Lower lobe of right lung (tissue), 2 donors: Measurements from ENCODE around the gene USP24. TPM values are rescaled to one million over a fixed set of nuclear protein-coding genes. Genes with fewer than 3 reads are reported as not detected.
"Not testable (repeated sequence)": the region's sequence is repeated elsewhere in the genome, so short reads cannot be mapped to it uniquely, and the experiment has no call there.

ENCODE experiments used
- ATAC-seq, 2 donors: fragments of 200-7000 bp; cut with Tn5 transposase; one replicate each; pipeline ENCODE4 v1.9.1; 2020 to 2022; ENCODE audit warnings: mild to moderate bottlenecking in 2 of 2, moderate library complexity in 2 of 2
- DNase-seq: peaks from one replicate; pipeline ENCODE4 v3.0.0-alpha.2; 2020
- H3K27ac ChIP-seq: fragments of 200-600 bp; one replicate; pipeline ENCODE4 v1.8.0; 2022
- H3K27me3 ChIP-seq: fragments of 200-600 bp; one replicate; pipeline ENCODE4 v1.8.0; 2022; ENCODE audit warnings: low read depth
- H3K36me3 ChIP-seq: fragments of 200-600 bp; one replicate; pipeline ENCODE4 v1.8.0; 2022; ENCODE audit warnings: mild to moderate bottlenecking
- H3K4me1 ChIP-seq: fragments of 200-600 bp; one replicate; pipeline ENCODE4 v1.8.0; 2022
- H3K4me3 ChIP-seq: fragments of 200-600 bp; one replicate; pipeline ENCODE4 v1.8.0; 2022; ENCODE audit warnings: mild to moderate bottlenecking
- H3K9me3 ChIP-seq: fragments of 200-600 bp; one replicate; pipeline ENCODE4 v1.8.0; 2022
- intact Hi-C: fragments of 100-400 bp; cut with DNase I; formaldehyde crosslinking; loops from one replicate; pipeline ENCODE4 v1.11.0; 2022
- total RNA-seq: library from RNA; stranded (reverse); fragmentation: NEBNext Ultra II Directional; extraction: Animal tissue kit (Norgen Biotek cat#: 25700); gene quantifications from one replicate; pipeline ENCODE4 v1.2.1, GENCODE V29; 2021
- TF ChIP-seq, protein P1 (sequence below): fragments of 200-600 bp; IDR thresholded peaks from one replicate; pipeline ENCODE4 v1.8.0; 2022; ENCODE audit warnings: antibody characterized with exemption, mild to moderate bottlenecking
- donor health status: DM: no; HTN: yes; CAD: no; lungs with severe emphysema.

Gene USP24
- total RNA-seq, 1 donor from 2014 or later = 37.6 TPM

DNA sequence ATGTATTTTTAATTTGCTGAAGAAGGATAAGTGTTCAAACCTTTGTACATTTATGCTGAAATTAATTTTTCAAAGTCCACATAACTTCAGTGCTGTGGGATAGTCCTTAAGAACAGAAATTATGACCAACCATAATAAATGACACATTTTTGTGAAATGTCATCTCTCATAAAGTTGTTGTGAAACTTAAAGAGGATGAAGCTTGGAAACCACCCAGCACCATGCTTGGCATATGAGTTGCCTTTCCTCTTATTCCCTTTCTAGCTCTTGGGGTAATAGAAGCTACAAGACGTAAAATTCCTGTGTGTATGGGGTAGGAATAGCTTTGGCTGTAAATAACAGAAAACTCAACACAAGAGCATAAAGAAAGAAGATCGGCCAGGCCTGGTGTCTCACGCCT is 18.9 kb upstream of the USP24 start:
- TF ChIP-seq, protein P1, sequence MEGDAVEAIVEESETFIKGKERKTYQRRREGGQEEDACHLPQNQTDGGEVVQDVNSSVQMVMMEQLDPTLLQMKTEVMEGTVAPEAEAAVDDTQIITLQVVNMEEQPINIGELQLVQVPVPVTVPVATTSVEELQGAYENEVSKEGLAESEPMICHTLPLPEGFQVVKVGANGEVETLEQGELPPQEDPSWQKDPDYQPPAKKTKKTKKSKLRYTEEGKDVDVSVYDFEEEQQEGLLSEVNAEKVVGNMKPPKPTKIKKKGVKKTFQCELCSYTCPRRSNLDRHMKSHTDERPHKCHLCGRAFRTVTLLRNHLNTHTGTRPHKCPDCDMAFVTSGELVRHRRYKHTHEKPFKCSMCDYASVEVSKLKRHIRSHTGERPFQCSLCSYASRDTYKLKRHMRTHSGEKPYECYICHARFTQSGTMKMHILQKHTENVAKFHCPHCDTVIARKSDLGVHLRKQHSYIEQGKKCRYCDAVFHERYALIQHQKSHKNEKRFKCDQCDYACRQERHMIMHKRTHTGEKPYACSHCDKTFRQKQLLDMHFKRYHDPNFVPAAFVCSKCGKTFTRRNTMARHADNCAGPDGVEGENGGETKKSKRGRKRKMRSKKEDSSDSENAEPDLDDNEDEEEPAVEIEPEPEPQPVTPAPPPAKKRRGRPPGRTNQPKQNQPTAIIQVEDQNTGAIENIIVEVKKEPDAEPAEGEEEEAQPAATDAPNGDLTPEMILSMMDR = no peak
- no peak for ATAC-seq
- intact Hi-C loops = no loop called here

DNA sequence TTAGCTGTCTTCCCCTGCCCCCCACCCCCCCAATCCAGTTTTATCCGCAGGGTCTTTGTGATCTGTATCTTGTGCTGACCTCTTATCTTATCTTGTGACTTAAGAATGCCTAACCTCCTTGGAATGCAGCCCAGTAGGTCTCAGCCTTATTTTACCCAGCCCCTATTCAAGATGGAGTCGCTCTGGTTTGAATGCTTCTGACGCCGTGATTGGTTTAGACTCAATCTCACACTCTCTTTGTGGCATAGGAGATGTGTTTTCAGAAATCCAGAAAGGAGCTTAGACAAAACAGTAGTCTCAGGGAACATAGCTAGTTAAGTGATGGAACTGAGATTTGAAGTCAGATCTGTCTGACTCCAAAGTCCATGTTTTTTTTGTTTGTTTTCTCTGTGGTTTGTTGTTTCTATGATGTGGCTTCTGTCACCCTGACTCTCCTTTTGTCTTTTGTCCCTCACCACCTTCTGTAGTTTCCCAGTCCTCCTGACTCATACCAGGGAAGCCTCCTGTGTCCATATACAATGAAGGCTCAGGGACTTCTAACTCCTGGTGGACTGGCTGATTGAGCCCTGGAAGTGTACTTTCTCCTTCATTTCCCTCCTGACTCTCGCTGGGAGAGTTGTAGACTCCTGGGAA is 18.1 kb upstream of the USP24 start:
- Histone ChIP-seq H3K27me3 (no peaks in the 10 kb centered on the region), H3K36me3 (no peaks in the 10 kb centered on the region), H3K4me1 (no peaks in the 10 kb centered on the region), H3K4me3 (no peak overlapping the region), H3K9me3 (no peaks in the 10 kb centered on the region), H3K27ac (no peak overlapping the region)
- TF ChIP-seq, protein P1 = no peak
- DNase-seq = no peak
- intact Hi-C loops = no loop called here
- ATAC-seq = no peak

More for the DNA sequence above, 18.9 kb upstream of the USP24 start:
- no peak overlapping the region for H3K4me3 ChIP-seq
- H3K36me3 ChIP-seq = no peaks in the 10 kb centered on the region
- no peaks in the 10 kb centered on the region for H3K9me3 ChIP-seq
- H3K27ac ChIP-seq = no peak overlapping the region
- no peaks in the 10 kb centered on the region for H3K4me1 ChIP-seq
- no peaks in the 10 kb centered on the region for H3K27me3 ChIP-seq
- no peak for DNase-seq

DNA sequence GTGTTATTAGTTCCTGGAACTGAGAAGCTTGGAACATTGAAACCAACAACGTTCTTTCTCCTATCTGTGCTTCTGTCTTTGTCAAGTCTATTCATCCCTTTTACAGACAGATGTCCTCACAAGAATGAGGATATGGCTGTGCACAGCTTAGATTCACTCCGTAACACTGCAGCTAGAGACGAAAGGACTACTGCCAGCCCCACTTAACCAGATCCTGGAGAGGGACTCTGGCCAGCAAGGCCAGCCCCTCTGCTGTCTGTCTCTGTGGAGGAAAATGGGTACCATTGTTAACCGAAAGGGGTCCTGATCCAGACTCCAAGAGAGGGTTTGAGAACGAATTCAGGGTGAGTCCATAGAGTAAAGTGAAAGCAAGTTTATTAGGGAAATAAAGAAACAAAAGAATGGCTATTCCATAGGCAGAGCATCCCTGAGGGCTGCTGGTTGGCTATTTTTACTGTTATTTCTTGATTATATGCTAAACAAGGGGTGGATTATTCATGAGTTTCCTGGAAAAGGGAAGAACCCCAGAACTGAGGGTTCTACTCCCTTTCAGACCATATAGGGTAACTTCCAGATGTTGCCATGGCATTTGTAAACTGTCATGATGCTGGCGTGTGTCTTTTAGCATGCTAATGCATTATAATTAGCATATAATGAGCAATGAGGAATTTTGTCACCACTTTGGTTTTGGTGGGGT is 17.4 kb upstream of the USP24 start:
- Histone ChIP-seq H3K27ac (no peak overlapping the region), H3K27me3 (no peaks in the 10 kb centered on the region), H3K9me3 (peaks cover 6% of the 10 kb centered on the region), H3K4me1 (no peaks in the 10 kb centered on the region), H3K36me3 (no peaks in the 10 kb centered on the region), H3K4me3 (no peak overlapping the region)
- DNase-seq = no peak
- ATAC-seq = no peak
- TF ChIP-seq, protein P1 = no peak
- intact Hi-C loops = no loop called here

DNA sequence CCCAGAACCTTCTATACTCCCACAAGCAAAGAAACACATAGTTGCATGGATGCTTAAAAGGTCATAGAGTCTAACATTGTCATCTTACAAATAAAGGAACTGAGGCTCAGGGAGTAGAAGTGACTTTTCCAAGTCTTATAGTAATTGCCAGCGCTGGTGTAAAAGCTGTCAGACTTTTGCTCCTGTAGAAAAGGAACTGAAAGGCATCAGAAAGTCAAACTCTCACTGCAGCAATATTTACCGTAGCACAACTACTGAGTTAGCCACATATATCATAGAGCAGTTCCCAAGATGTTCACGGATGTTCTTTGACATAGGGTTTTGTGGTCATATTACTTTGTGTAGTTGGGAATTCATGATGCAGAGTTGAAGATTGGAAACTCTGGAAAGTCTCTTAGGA is 16.6 kb upstream of the USP24 start:
- TF ChIP-seq, protein P1 = no peak
- DNase-seq = no peak
- no peaks in the 10 kb centered on the region for H3K4me1 ChIP-seq
- ATAC-seq = no peak
- H3K27me3 ChIP-seq = no peaks in the 10 kb centered on the region
- no peak overlapping the region for H3K4me3 ChIP-seq
- intact Hi-C loops = no loop called here
- no peak overlapping the region for H3K27ac ChIP-seq
- peaks cover 9% of the 10 kb centered on the region for H3K9me3 ChIP-seq
- no peaks in the 10 kb centered on the region for H3K36me3 ChIP-seq

DNA sequence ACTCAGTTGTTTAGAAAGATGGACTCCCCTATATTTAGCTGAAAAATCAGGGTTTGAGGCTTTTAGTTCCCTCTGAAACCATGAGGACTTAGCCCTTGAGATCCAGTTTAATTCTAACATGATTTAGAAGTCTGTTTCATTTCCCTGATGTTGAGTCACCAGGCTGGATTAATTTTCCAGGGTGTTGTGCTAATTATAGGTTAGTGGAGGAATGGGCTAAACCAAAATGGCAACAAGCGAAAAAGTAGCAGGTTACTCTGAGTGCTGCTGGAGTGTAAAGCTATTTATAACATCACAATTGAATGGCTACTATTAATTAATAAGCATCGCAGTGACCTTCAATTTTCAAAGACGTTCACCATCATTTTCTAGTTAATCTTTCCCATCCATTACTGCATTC is 15.5 kb upstream of the USP24 start:
- TF ChIP-seq, protein P1 = no peak
- Histone ChIP-seq H3K4me1 (no peaks in the 10 kb centered on the region), H3K4me3 (no peak overlapping the region), H3K27ac (no peak overlapping the region), H3K36me3 (no peaks in the 10 kb centered on the region), H3K9me3 (peaks cover 9% of the 10 kb centered on the region), H3K27me3 (no peaks in the 10 kb centered on the region)
- intact Hi-C loops = no loop called here
- DNase-seq (no peak), ATAC-seq (no peak)

DNA sequence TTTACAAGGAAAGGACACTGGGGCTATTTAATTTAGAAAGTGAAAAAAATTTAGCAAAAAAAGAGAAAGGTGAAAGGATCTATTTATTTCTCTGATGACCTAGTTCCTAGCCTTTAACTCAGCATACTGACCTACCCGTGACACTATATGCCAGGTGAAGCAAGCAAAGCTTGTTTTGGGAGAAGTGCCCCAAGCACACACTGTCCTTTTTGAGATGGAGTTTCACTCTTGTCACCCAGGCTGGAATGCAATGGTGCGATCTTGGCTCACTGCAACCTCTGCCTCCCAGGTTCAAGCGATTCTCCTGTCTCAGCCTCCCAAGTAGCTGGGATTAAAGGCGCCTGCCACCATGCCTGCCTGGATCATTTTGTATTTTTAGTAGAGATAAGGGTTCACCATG is 14.6 kb upstream of the USP24 start:
- H3K36me3 ChIP-seq, H3K9me3 ChIP-seq, H3K27me3 ChIP-seq, DNase-seq, H3K4me3 ChIP-seq, ATAC-seq, H3K4me1 ChIP-seq, intact Hi-C loops, H3K27ac ChIP-seq: not testable (repeated sequence)
